Activated naive CD8-positive, alpha-beta T cell treated with anti-CD3 and anti-CD28 coated beads, Interleukin-2, amount 50 U/mL, for 24 hours (primary cell): Measurements from ENCODE around the gene BNIP5.

Experiments
- ATAC-seq: fragments of 150-1000 bp; cut with Tn5 transposase; one replicate; pipeline ENCODE4 v1.10.0; 2021
- DNase-seq: peaks from one replicate; pipeline ENCODE4 v3.0.0; 2021
- H3K27ac Mint-ChIP-seq: one replicate; pipeline ENCODE4 v1.8.0; 2021; ENCODE audit warnings: mild to moderate bottlenecking, mixed read lengths
- H3K27me3 Mint-ChIP-seq: one replicate; pipeline ENCODE4 v1.8.0; 2021; ENCODE audit warnings: mixed read lengths
- H3K36me3 Mint-ChIP-seq: one replicate; pipeline ENCODE4 v1.8.0; 2021; ENCODE audit warnings: low read depth, mixed read lengths
- H3K4me1 Mint-ChIP-seq: one replicate; pipeline ENCODE4 v1.8.0; 2021; ENCODE audit warnings: mixed read lengths
- H3K4me3 Mint-ChIP-seq: one replicate; pipeline ENCODE4 v1.8.0; 2021; ENCODE audit warnings: mild to moderate bottlenecking, moderate library complexity, mixed read lengths
- H3K9me3 Mint-ChIP-seq: one replicate; pipeline ENCODE4 v1.8.0; 2021; ENCODE audit warnings: mixed read lengths

The BNIP5 gene

GRCh38 chr6:36358226-36358915 lies 21.7 kb upstream of the BNIP5 start:
- Mint-ChIP-seq H3K36me3 (no peaks in the 10 kb centered on the region), H3K4me1 (peaks cover 23% of the 10 kb centered on the region), H3K27me3 (peaks cover 5% of the 10 kb centered on the region), H3K4me3 (no peak overlapping the region), H3K27ac (no peak overlapping the region), H3K9me3 (no peaks in the 10 kb centered on the region)
- DNase-seq (no peak), ATAC-seq (no peak)

GRCh38 chr6:36357872-36358225 lies 21.2 kb upstream of the BNIP5 start:
- no peak overlapping the region for H3K27ac Mint-ChIP-seq
- peaks cover 23% of the 10 kb centered on the region for H3K4me1 Mint-ChIP-seq
- H3K4me3 Mint-ChIP-seq: no peak overlapping the region
- H3K9me3 Mint-ChIP-seq: no peaks in the 10 kb centered on the region
- DNase-seq (no peak), ATAC-seq (peak; percentile 62)
- H3K27me3 Mint-ChIP-seq: peaks cover 5% of the 10 kb centered on the region
- H3K36me3 Mint-ChIP-seq: no peaks in the 10 kb centered on the region

- H3K27me3 Mint-ChIP-seq: peaks cover 5% of the 10 kb centered on the region
- no peak overlapping the region for H3K27ac Mint-ChIP-seq
- no peaks in the 10 kb centered on the region for H3K9me3 Mint-ChIP-seq
- H3K4me1 Mint-ChIP-seq: peaks cover 21% of the 10 kb centered on the region
- ATAC-seq: no peak
- no peak for DNase-seq
- no peaks in the 10 kb centered on the region for H3K36me3 Mint-ChIP-seq
- no peak overlapping the region for H3K4me3 Mint-ChIP-seq
These were observed 19.1 kb upstream of the BNIP5 start for GRCh38 chr6:36355819-36356218.

GRCh38 chr6:36353411-36353915 lies 16.8 kb upstream of the BNIP5 start:
- no peak for ATAC-seq
- Mint-ChIP-seq H3K36me3 (no peaks in the 10 kb centered on the region), H3K9me3 (no peaks in the 10 kb centered on the region), H3K27me3 (peaks cover 9% of the 10 kb centered on the region), H3K4me1 (peaks cover 12% of the 10 kb centered on the region), H3K27ac (no peak overlapping the region), H3K4me3 (no peak overlapping the region)
- DNase-seq: no peak

GRCh38 chr6:36352477-36353157 lies 15.9 kb upstream of the BNIP5 start:
- Mint-ChIP-seq H3K27me3 (peaks cover 9% of the 10 kb centered on the region), H3K4me3 (no peak overlapping the region), H3K4me1 (peaks cover 4% of the 10 kb centered on the region), H3K9me3 (no peaks in the 10 kb centered on the region), H3K36me3 (no peaks in the 10 kb centered on the region), H3K27ac (no peak overlapping the region)
- DNase-seq (no peak), ATAC-seq (no peak)

- H3K36me3 Mint-ChIP-seq: no peaks in the 10 kb centered on the region
- H3K27ac Mint-ChIP-seq: no peak overlapping the region
- ATAC-seq: no peak
- no peak overlapping the region for H3K4me3 Mint-ChIP-seq
- no peaks in the 10 kb centered on the region for H3K4me1 Mint-ChIP-seq
- DNase-seq: no peak
- H3K9me3 Mint-ChIP-seq: no peaks in the 10 kb centered on the region
- H3K27me3 Mint-ChIP-seq: peaks cover 6% of the 10 kb centered on the region
These were observed 14.2 kb upstream of the BNIP5 start for GRCh38 chr6:36350681-36351571.

- no peaks in the 10 kb centered on the region for H3K9me3 Mint-ChIP-seq
- no peak overlapping the region for H3K27ac Mint-ChIP-seq
- peaks cover 5% of the 10 kb centered on the region for H3K27me3 Mint-ChIP-seq
- H3K4me3 Mint-ChIP-seq: no peak overlapping the region
- no peak for DNase-seq
- no peaks in the 10 kb centered on the region for H3K4me1 Mint-ChIP-seq
- no peak for ATAC-seq
- no peaks in the 10 kb centered on the region for H3K36me3 Mint-ChIP-seq
These were observed 13.4 kb upstream of the BNIP5 start for GRCh38 chr6:36350082-36350481.

- H3K27ac Mint-ChIP-seq: no peak overlapping the region
- H3K36me3 Mint-ChIP-seq: no peaks in the 10 kb centered on the region
- H3K4me3 Mint-ChIP-seq: no peak overlapping the region
- ATAC-seq (no peak), DNase-seq (no peak)
- H3K4me1 Mint-ChIP-seq: no peaks in the 10 kb centered on the region
- peaks cover 3% of the 10 kb centered on the region for H3K27me3 Mint-ChIP-seq
- H3K9me3 Mint-ChIP-seq: no peaks in the 10 kb centered on the region
These were observed 12.6 kb upstream of the BNIP5 start for GRCh38 chr6:36349240-36349639.

GRCh38 chr6:36347621-36348020 lies 10.9 kb upstream of the BNIP5 start:
- DNase-seq: no peak
- H3K4me3 Mint-ChIP-seq: no peak overlapping the region
- H3K27ac Mint-ChIP-seq: no peak overlapping the region
- H3K36me3 Mint-ChIP-seq: no peaks in the 10 kb centered on the region
- H3K9me3 Mint-ChIP-seq: no peaks in the 10 kb centered on the region
- peaks cover 3% of the 10 kb centered on the region for H3K27me3 Mint-ChIP-seq
- ATAC-seq: no peak
- H3K4me1 Mint-ChIP-seq: no peaks in the 10 kb centered on the region

- Mint-ChIP-seq H3K27ac (no peak overlapping the region), H3K27me3 (peaks cover 3% of the 10 kb centered on the region), H3K4me1 (no peaks in the 10 kb centered on the region), H3K9me3 (no peaks in the 10 kb centered on the region), H3K36me3 (no peaks in the 10 kb centered on the region), H3K4me3 (no peak overlapping the region)
- DNase-seq: no peak
- no peak for ATAC-seq
These were observed 10.0 kb upstream of the BNIP5 start for GRCh38 chr6:36346486-36347273.

- Mint-ChIP-seq H3K27me3 (peaks cover 5% of the 10 kb centered on the region), H3K36me3 (no peaks in the 10 kb centered on the region), H3K4me3 (no peak overlapping the region), H3K4me1 (peaks cover under 1% of the 10 kb centered on the region), H3K9me3 (no peaks in the 10 kb centered on the region), H3K27ac (no peak overlapping the region)
- no peak for ATAC-seq
- DNase-seq: no peak
These were observed 9.2 kb upstream of the BNIP5 start for GRCh38 chr6:36345681-36346466.

- H3K27ac Mint-ChIP-seq: no peak overlapping the region
- H3K4me3 Mint-ChIP-seq: no peak overlapping the region
- H3K36me3 Mint-ChIP-seq: no peaks in the 10 kb centered on the region
- no peaks in the 10 kb centered on the region for H3K9me3 Mint-ChIP-seq
- H3K4me1 Mint-ChIP-seq: peaks cover 5% of the 10 kb centered on the region
- no peak for DNase-seq
- peaks cover 15% of the 10 kb centered on the region for H3K27me3 Mint-ChIP-seq
- no peak for ATAC-seq
These were observed 6.5 kb upstream of the BNIP5 start for GRCh38 chr6:36343109-36343680.
